DND-41 (cell line): ENCODE data around the gene TGIF1.

Experiments used
- ATAC-seq: fragments of 200-7000 bp; cut with Tn5 transposase; 3 replicates; pipeline ENCODE4 v1.9.1; 2021; ENCODE audit warnings: low read depth; ENCODE audit not compliant: insufficient read depth
- DNase-seq: peaks from one replicate; pipeline ENCODE4 v3.0.0-alpha.2; 2020
- H2AFZ ChIP-seq: 2 replicates; pipeline ENCODE4 v1.6.0; 2012; ENCODE audit warnings: low read depth, low read length
- H3K27ac ChIP-seq: 2 replicates; pipeline ENCODE4 v1.5.1; 2012; ENCODE audit warnings: low read length, inconsistent platforms
- H3K27me3 ChIP-seq: fragments of 200-600 bp; sonication (generic); 2 replicates; pipeline ENCODE4 v1.6.0; 2012; ENCODE audit warnings: low read length, mild to moderate bottlenecking, inconsistent platforms; ENCODE audit not compliant: insufficient read depth, poor library complexity
- H3K36me3 ChIP-seq: 2 replicates; pipeline ENCODE4 v1.5.1; 2012; ENCODE audit warnings: low read length, inconsistent platforms; ENCODE audit not compliant: insufficient read depth
- H3K4me1 ChIP-seq: 2 replicates; pipeline ENCODE4 v1.5.1; 2012; ENCODE audit warnings: mild to moderate bottlenecking, low read length; ENCODE audit not compliant: insufficient read depth
- H3K4me2 ChIP-seq: 2 replicates; pipeline ENCODE4 v1.6.0; 2012; ENCODE audit warnings: mild to moderate bottlenecking, moderate library complexity, low read length, inconsistent platforms; ENCODE audit not compliant: insufficient read depth
- H3K4me3 ChIP-seq, 2 experiments: fragments of 200-600 bp in 1 of 2; shearing (Covaris generic) in 1 of 2; 2 replicates each; pipeline ENCODE4 v1.5.1; 2012 to 2016; ENCODE audit warnings: inconsistent platforms in 2 of 2, low read length in 2 of 2, mild to moderate bottlenecking in 2 of 2, low read depth in 1 of 2, moderate library complexity in 1 of 2
- H3K79me2 ChIP-seq: 2 replicates; pipeline ENCODE4 v1.6.0; 2012; ENCODE audit warnings: low read length, inconsistent platforms; ENCODE audit not compliant: insufficient read depth
- H3K9ac ChIP-seq: 2 replicates; pipeline ENCODE4 v1.6.0; 2012; ENCODE audit warnings: low read depth, mild to moderate bottlenecking, inconsistent platforms, low read length, moderate library complexity
- H3K9me3 ChIP-seq: 2 replicates; pipeline ENCODE4 v1.5.1; 2012; ENCODE audit warnings: low read length, moderate library complexity, mild to moderate bottlenecking, inconsistent platforms; ENCODE audit not compliant: insufficient read depth, severe bottlenecking
- H4K20me1 ChIP-seq: 2 replicates; pipeline ENCODE4 v1.6.0; 2012; ENCODE audit warnings: low read length; ENCODE audit not compliant: insufficient read depth
- EZH2 ChIP-seq: IDR thresholded peaks from 3 replicates; pipeline ENCODE4 v1.6.1; 2012; ENCODE audit warnings: borderline replicate concordance, low read depth, mild to moderate bottlenecking, moderate library complexity, low read length, inconsistent platforms; ENCODE audit not compliant: severe bottlenecking
- TF ChIP-seq, protein P1 (sequence below): IDR thresholded peaks from 2 replicates; pipeline ENCODE4 v1.5.1; 2012; ENCODE audit warnings: borderline replicate concordance, low read length, moderate library complexity, mild to moderate bottlenecking; ENCODE audit not compliant: poor library complexity, severe bottlenecking; ENCODE audit errors: extremely low read depth

Gene TGIF1

DNA sequence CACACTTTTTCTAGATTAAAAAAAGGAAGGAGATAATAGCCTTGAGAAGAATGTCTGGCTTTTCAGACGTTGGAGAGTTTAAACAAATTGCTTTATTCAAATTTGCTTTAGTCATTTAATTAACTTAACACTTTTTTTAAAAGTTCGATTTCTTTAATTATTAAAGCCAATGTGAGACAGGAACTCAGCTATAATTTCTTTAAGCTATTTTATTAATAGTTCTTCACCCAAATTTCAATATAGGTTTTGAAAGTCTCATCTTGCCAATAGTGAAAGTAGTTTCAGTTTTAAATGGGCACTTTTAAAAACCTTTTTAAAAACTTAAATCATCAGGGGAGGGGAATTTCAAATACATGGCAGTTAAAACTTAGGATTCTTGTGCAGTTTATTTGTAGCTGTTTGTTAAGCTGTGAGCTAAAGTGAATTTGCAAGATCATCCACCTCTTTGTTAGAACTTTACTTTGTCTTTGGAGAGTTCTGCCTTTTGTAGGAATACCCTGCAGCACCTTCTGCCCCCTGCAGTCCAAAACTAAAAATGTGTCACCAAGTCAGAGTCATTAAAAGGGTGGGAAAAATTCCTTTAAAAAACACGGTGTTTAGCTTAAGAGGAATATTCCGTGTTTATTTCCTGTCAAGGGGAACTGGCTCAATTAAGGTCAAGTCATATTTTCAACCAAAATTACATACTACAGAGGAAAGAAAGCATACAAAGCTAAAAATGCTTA is 4.6 kb downstream of the TGIF1 start:
- Histone ChIP-seq H3K9me3 (no peaks in the 10 kb centered on the region), H2AFZ (no peak overlapping the region), H3K9ac (peak overlapping the region; percentile 74), H4K20me1 (peaks cover 45% of the 10 kb centered on the region), H3K27ac (peak overlapping the region; percentile 94), H3K36me3 (peaks cover 44% of the 10 kb centered on the region), H3K4me3 (peak overlapping the region; percentile 14 to 76; a peak in 3 of 4 replicates), H3K27me3 (no peaks in the 10 kb centered on the region), H3K4me1 (peaks cover 37% of the 10 kb centered on the region), H3K4me2 (peak overlapping the region; percentile 67), H3K79me2 (peaks cover 83% of the 10 kb centered on the region)
- TF ChIP-seq, protein P1, sequence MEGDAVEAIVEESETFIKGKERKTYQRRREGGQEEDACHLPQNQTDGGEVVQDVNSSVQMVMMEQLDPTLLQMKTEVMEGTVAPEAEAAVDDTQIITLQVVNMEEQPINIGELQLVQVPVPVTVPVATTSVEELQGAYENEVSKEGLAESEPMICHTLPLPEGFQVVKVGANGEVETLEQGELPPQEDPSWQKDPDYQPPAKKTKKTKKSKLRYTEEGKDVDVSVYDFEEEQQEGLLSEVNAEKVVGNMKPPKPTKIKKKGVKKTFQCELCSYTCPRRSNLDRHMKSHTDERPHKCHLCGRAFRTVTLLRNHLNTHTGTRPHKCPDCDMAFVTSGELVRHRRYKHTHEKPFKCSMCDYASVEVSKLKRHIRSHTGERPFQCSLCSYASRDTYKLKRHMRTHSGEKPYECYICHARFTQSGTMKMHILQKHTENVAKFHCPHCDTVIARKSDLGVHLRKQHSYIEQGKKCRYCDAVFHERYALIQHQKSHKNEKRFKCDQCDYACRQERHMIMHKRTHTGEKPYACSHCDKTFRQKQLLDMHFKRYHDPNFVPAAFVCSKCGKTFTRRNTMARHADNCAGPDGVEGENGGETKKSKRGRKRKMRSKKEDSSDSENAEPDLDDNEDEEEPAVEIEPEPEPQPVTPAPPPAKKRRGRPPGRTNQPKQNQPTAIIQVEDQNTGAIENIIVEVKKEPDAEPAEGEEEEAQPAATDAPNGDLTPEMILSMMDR, result peak; percentile 78
- no peak for TF ChIP-seq EZH2
- DNase-seq (peak; percentile 56), ATAC-seq (no peak)

DNA sequence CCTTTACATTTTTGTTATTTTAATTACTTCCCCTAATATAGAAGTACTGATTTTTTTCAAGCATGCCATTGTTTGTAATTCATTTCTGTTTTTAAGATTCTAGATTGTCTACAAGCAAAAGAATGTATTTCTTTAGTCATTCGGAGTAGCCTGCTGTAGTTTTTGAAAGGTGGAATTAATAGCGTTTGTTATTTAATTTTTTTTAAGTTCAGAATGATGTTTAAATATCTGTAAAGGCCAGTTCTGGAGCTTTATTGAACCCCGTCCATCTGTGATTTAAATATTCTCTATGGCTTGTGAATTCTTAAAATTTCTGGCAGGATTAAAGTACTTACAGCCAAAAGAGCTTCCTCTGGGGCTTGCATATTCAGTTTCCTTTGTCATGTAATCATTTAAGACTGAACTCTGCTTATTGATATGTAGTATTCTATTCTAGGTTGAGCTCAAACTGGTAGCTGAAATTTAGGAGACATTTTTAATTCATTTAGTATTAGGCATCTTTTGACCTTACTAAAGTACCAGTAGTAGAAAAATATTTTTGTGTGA is 5.2 kb downstream of the TGIF1 start:
- no peaks in the 10 kb centered on the region for H3K9me3 ChIP-seq
- H3K27ac ChIP-seq, result no peak overlapping the region; the same call in 1 of the 2 replicates
- H3K36me3 ChIP-seq, result peaks cover 49% of the 10 kb centered on the region
- peaks cover 76% of the 10 kb centered on the region for H3K79me2 ChIP-seq
- no peak for TF ChIP-seq EZH2
- peaks cover 45% of the 10 kb centered on the region for H4K20me1 ChIP-seq
- H2AFZ ChIP-seq, result no peak overlapping the region
- H3K27me3 ChIP-seq, result no peaks in the 10 kb centered on the region
- peak overlapping the region; percentile 74 for H3K9ac ChIP-seq
- peaks cover 37% of the 10 kb centered on the region for H3K4me1 ChIP-seq
- H3K4me2 ChIP-seq, result peak overlapping the region; percentile 67; the same call in 1 of the 2 replicates
- ATAC-seq, result no peak
- peak overlapping the region in 1 of 2 experiments; percentile 76; a peak in 1 of 4 replicates for H3K4me3 ChIP-seq
- no peak for DNase-seq

DNA sequence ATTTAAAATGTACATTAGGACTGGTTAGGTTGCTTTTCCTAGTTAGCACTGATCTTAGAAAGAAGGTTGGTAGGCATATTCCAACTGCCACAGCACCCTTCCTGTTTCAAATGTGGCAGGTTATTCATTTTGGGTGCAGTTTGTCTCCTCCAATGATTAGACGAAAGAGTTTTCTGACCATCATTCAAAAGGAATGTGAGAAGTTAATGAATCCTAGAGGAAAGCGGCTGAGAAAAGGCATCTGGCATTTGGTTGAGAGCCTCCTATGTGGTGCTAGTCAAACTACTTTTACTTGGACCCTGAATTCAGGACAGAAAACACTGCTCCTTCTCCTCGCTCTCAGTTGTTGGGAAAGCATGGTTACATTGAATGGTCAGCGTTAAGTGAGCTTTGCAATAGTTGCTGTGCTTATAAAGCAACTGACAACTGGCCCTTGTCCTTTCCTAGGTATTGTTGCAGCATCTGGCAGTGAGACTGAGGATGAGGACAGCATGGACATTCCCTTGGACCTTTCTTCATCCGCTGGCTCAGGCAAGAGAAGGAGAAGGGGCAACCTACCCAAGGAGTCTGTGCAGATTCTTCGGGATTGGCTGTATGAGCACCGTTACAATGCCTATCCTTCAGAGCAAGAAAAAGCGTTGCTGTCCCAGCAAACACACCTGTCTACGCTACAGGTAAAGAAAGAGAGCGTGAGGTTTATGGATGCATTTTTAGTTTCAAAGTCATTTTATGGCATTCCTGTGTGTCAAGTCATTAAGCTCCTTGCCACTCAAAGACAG is 6.1 kb downstream of the TGIF1 start:
- ATAC-seq, result no peak
- Histone ChIP-seq H3K4me2 (no peak overlapping the region), H3K27me3 (no peaks in the 10 kb centered on the region), H3K36me3 (peaks cover 53% of the 10 kb centered on the region), H3K79me2 (peaks cover 67% of the 10 kb centered on the region), H3K4me3 (no peak overlapping the region), H2AFZ (no peak overlapping the region), H3K9me3 (no peaks in the 10 kb centered on the region), H4K20me1 (peaks cover 45% of the 10 kb centered on the region), H3K27ac (no peak overlapping the region), H3K9ac (no peak overlapping the region), H3K4me1 (peaks cover 37% of the 10 kb centered on the region)
- DNase-seq, result no peak
- TF ChIP-seq, protein P1, result no peak
- no peak for TF ChIP-seq EZH2

GRCh38 chr18:3456686-3457069 is 6.7 kb downstream of the TGIF1 start:
- ATAC-seq (no peak), DNase-seq (no peak)
- Histone ChIP-seq H4K20me1 (peaks cover 45% of the 10 kb centered on the region), H3K9me3 (no peaks in the 10 kb centered on the region), H3K27ac (no peak overlapping the region), H3K9ac (no peak overlapping the region), H3K27me3 (no peaks in the 10 kb centered on the region), H3K79me2 (peaks cover 61% of the 10 kb centered on the region), H3K4me2 (no peak overlapping the region), H3K36me3 (peaks cover 54% of the 10 kb centered on the region), H3K4me1 (peaks cover 37% of the 10 kb centered on the region), H3K4me3 (no peak overlapping the region), H2AFZ (no peak overlapping the region)
- TF ChIP-seq, protein P1, result no peak
- TF ChIP-seq EZH2, result no peak
